Ishikawa (cell line): ENCODE data around the gene MLNR.

ENCODE experiments used
- CEBPB ChIP-seq: IDR thresholded peaks from 2 replicates; pipeline ENCODE4 v1.6.1; 2012
- CREB1 ChIP-seq: IDR thresholded peaks from 2 replicates; pipeline ENCODE4 v1.6.1; 2012; ENCODE audit warnings: low read depth
- EGR1 ChIP-seq: IDR thresholded peaks from 2 replicates; pipeline ENCODE4 v1.6.1; 2012
- EP300 ChIP-seq: IDR thresholded peaks from 2 replicates; pipeline ENCODE4 v1.6.1; 2012; ENCODE audit warnings: borderline replicate concordance
- FOXM1 ChIP-seq: IDR thresholded peaks from 2 replicates; pipeline ENCODE4 v1.6.1; 2012; ENCODE audit warnings: low read depth, borderline replicate concordance
- MAX ChIP-seq: IDR thresholded peaks from 2 replicates; pipeline ENCODE4 v1.6.1; 2012
- NFIC ChIP-seq: IDR thresholded peaks from 2 replicates; pipeline ENCODE4 v1.6.1; 2012
- RAD21 ChIP-seq: IDR thresholded peaks from 2 replicates; pipeline ENCODE4 v1.6.1; 2012; ENCODE audit warnings: low read depth
- REST ChIP-seq: IDR thresholded peaks from 2 replicates; pipeline ENCODE4 v1.6.1; 2012; ENCODE audit warnings: low read depth, mild to moderate bottlenecking
- TAF1 ChIP-seq: IDR thresholded peaks from 2 replicates; pipeline ENCODE4 v1.6.1; 2012; ENCODE audit warnings: low read depth, mild to moderate bottlenecking
- TCF12 ChIP-seq: IDR thresholded peaks from 2 replicates; pipeline ENCODE4 v1.6.1; 2012; ENCODE audit warnings: low read depth
- TEAD4 ChIP-seq: IDR thresholded peaks from 2 replicates; pipeline ENCODE4 v1.6.1; 2012
- USF1 ChIP-seq: IDR thresholded peaks from 2 replicates; pipeline ENCODE4 v1.6.1; 2012
- YY1 ChIP-seq: IDR thresholded peaks from 2 replicates; pipeline ENCODE4 v1.6.1; 2012; ENCODE audit warnings: low read depth
- ZBTB7A ChIP-seq: IDR thresholded peaks from 2 replicates; pipeline ENCODE4 v1.6.1; 2012; ENCODE audit warnings: low read depth

MLNR gene

GRCh38 chr13:49235856-49236431 is 15.8 kb downstream of the MLNR start:
- TF ChIP-seq EGR1 = no peak
- TF ChIP-seq TAF1 = no peak
- no peak for TF ChIP-seq FOXM1
- TF ChIP-seq RAD21 = no peak
- no peak for TF ChIP-seq CREB1

- TF ChIP-seq CREB1 = no peak
- no peak for TF ChIP-seq CEBPB
- no peak for TF ChIP-seq TEAD4
- TF ChIP-seq EP300 = no peak
- TF ChIP-seq TAF1 = no peak
- no peak for TF ChIP-seq USF1
- TF ChIP-seq ZBTB7A = no peak
- no peak for TF ChIP-seq FOXM1
- TF ChIP-seq YY1 = no peak
Observed at GRCh38 chr13:49238621-49239020, 18.5 kb downstream of the MLNR start.

- TF ChIP-seq EGR1 = no peak
- peak; percentile 64 for TF ChIP-seq RAD21
- no peak for TF ChIP-seq NFIC
Observed at GRCh38 chr13:49240017-49240416, 19.9 kb downstream of the MLNR start.

GRCh38 chr13:49241296-49241695 is 21.2 kb downstream of the MLNR start:
- TF ChIP-seq ZBTB7A = no peak
- TF ChIP-seq YY1 = no peak
- no peak for TF ChIP-seq CEBPB

GRCh38 chr13:49245101-49245500 is 25.0 kb downstream of the MLNR start:
- no peak for TF ChIP-seq EP300
- TF ChIP-seq FOXM1 = no peak
- no peak for TF ChIP-seq YY1
- TF ChIP-seq TAF1 = no peak
- no peak for TF ChIP-seq USF1
- TF ChIP-seq NFIC = no peak
- TF ChIP-seq TEAD4 = no peak
- TF ChIP-seq CREB1 = no peak
- TF ChIP-seq REST = no peak
- TF ChIP-seq CEBPB = no peak
- TF ChIP-seq MAX = no peak
- TF ChIP-seq RAD21 = no peak
- no peak for TF ChIP-seq ZBTB7A
- no peak for TF ChIP-seq EGR1
- no peak for TF ChIP-seq TCF12

GRCh38 chr13:49246850-49247642 is 26.9 kb downstream of the MLNR start:
- TF ChIP-seq CREB1 (no peak), FOXM1 (no peak)

GRCh38 chr13:49247643-49248621 is 27.8 kb downstream of the MLNR start, which contains the start of gene CDADC1:
Gene CDADC1, plus strand, starts transcription at chr13:49247925. Its CDS starts 113 bp downstream, at chr13:49248038.
- TF ChIP-seq CREB1 (peak; percentile 96), CEBPB (no peak), EGR1 (no peak), EP300 (no peak), TAF1 (peak; percentile 55; the same call in 1 of the 2 replicates), MAX (peak; percentile 48), TEAD4 (no peak), FOXM1 (no peak), TCF12 (no peak), REST (no peak), YY1 (no peak; the same call in 1 of the 2 replicates), RAD21 (no peak), NFIC (no peak), ZBTB7A (no peak), USF1 (peak; percentile 24; the same call in 1 of the 2 replicates)
